Adipose tissue (tissue), 3 donors: ENCODE results near the gene MTMR12. TPM values are rescaled to one million over a fixed set of nuclear protein-coding genes. Genes with fewer than 3 reads are reported as not detected.
"Not testable (repeated sequence)": the region's sequence is repeated elsewhere in the genome, so short reads cannot be mapped to it uniquely, and the experiment has no call there.

Source experiments
- H3K27ac ChIP-seq: one replicate; pipeline ENCODE4 v1.5.1; 2013; ENCODE audit warnings: low read depth, low read length
- WGBS, 3 donors: extraction: QIAGEN DNeasy Blood & Tissue Kit; methylation state at CpG; one replicate each; pipeline ENCODE4 v1.1.7; 2013; 5-methylcytosine and 5-hydroxymethylcytosine counted together
- polyA plus RNA-seq, 3 donors: library from polyadenylated mRNA; stranded (reverse); fragments of 200-250 nt; gene quantifications; one replicate each; pipeline ENCODE4 v1.2.3, GENCODE V29; 2013
- donor health status: healthy with polysubstance abuse.
- donor health status: Bipolar disorder and iron deficiency.
- donor health status: healthy.

Gene MTMR12
- polyA plus RNA-seq, 3 donors = 13.6 to 21.8 (median 14.5) TPM

DNA sequence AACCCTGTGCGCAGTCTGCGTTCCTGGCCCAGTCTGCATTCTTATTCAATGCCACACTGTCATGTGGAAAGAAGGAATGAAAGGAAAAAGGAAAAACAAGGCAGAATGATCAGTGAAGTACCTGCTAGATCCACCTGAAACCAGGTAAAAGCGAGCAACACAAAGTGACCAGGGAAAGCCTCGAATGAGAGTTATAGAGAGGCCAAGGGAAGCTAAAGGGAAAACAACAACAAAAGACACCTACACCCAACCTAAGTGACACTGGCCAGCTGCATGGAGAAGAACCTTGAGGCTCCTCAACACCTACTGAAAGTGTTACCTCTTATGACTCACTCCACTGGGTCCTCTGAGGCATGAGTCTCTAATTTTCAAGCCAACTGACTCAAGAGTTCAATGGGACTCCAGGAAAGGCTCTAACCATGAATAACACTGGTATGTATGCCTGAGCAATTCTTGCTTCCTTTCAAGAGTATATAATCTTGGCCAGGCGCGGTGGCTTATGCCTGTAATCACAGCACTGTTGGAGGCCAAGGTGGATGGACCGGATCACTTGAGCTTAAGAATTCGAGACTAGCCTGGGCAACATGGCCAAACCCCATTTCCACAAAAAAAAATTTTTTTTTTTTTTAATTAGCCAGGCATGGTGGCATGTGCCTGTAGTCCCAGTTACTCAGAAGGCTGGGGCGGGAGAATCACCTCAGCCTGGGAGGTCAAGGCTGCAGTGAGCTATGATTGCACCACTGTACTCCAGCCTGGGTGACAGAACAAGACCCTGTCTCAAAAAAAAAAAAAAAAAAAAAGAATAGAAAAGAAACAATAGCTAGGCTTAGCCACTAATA, 29.0 kb downstream of the MTMR12 start:
- no peak overlapping the region for H3K27ac ChIP-seq
- 89 to 97% (median 95%) methylated on average over 9 of the region's 9 CpGs for WGBS, 3 donors

GRCh38 chr5:32283061-32283460, 29.7 kb downstream of the MTMR12 start:
- 53 to 87% (median 73%) methylated on average over 1 of the region's 1 CpG for whole genome bisulfite sequencing, 3 donors
- no peak overlapping the region for H3K27ac ChIP-seq

GRCh38 chr5:32282633-32283032, 30.1 kb downstream of the MTMR12 start:
- WGBS, 3 donors = 92 to 95% (median 95%) methylated on average over 6 of the region's 6 CpGs
- H3K27ac ChIP-seq = no peak overlapping the region

GRCh38 chr5:32281378-32282133, 31.2 kb downstream of the MTMR12 start:
- not testable (repeated sequence) for H3K27ac ChIP-seq
- WGBS, 3 donors = 94 to 95% (median 94%) methylated on average over 11 of the region's 11 CpGs

- WGBS, 3 donors = 75 to 86% (median 81%) methylated on average over 5 of the region's 5 CpGs
- H3K27ac ChIP-seq = no peak overlapping the region
These were observed 32.1 kb downstream of the MTMR12 start for GRCh38 chr5:32280656-32281081.

DNA sequence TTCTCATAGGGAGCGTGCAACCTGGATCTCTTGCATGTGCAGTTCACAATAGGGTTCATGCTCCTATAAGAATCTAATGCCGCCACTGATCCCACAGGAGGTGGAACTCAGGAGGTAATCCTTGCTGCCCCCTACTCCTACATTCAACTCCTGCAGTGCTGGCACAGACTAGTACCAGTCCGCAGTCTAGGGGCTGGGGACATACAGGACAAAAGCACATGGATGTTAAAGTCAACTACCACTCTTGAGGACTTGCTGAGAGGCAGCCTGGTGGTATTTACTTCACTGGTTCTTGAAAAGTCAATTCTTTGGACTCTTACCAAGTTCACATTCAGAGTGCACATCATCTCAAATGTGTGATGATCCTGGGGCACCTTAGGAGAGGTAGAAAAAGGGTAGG, 33.0 kb downstream of the MTMR12 start:
- 98 to 100% (median 99%) methylated on average over 3 of the region's 3 CpGs for WGBS, 3 donors
- H3K27ac ChIP-seq = no peak overlapping the region

DNA sequence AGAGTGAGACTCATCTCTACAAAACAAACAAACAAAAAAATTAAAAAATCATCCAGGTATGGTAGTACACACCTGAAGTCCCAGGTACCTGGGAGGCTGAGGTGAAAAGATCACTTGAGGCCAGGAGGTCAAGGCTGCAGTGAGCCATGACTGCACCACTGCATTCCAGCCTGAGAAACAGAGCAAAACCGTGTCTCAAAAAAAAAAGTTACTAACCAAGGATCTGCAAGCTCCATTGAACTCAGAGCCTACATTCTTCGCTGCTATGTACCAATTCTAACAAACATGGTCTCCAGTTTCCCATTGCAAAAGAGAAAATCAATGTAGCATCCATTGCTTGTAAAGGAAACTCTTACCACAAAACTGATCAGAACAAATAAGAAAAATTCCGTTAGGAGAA, 33.5 kb downstream of the MTMR12 start:
- 86 to 90% (median 88%) methylated on average over 3 of the region's 3 CpGs for WGBS, 3 donors
- H3K27ac ChIP-seq = no peak overlapping the region

DNA sequence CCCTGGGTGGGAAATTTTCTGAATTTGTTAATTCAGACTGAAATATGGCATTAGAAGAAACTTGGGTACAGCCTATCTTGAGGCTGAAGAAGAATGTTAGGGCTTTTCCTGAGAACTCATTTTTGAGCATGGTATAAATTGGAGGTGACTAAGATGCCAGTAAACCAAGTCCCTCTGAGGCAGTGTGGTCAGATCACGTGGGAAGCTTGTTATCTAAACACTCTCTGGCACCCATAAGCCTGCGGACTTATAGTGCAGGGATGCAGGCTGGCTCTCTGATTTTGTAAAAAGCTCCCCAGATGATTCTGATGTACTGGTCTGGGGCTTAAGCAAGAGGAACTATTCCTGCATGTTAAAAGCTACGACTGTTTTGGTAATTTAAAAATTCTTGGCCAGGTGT, 34.3 kb downstream of the MTMR12 start:
- 62 to 83% (median 77%) methylated on average over 3 of the region's 3 CpGs for WGBS, 3 donors
- no peak overlapping the region for H3K27ac ChIP-seq

DNA sequence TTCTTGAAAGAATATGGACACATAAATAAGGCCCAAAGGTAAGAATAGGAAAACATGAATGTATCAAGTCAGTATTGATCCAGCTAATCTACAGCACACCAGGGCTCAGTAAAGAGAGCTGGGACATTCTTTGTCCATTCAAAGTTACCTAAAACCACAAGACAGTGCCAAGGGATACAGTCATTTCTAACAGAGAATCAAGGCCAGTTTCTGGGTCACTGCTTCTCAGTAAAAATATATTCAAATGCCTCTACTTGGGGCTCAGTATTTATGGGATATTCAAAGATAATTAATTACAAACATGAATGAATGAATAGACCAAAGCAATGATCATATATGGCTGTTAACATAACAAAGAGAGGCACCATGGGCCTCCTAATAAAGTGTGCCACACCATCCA, 34.9 kb downstream of the MTMR12 start:
- H3K27ac ChIP-seq = no peak overlapping the region

DNA sequence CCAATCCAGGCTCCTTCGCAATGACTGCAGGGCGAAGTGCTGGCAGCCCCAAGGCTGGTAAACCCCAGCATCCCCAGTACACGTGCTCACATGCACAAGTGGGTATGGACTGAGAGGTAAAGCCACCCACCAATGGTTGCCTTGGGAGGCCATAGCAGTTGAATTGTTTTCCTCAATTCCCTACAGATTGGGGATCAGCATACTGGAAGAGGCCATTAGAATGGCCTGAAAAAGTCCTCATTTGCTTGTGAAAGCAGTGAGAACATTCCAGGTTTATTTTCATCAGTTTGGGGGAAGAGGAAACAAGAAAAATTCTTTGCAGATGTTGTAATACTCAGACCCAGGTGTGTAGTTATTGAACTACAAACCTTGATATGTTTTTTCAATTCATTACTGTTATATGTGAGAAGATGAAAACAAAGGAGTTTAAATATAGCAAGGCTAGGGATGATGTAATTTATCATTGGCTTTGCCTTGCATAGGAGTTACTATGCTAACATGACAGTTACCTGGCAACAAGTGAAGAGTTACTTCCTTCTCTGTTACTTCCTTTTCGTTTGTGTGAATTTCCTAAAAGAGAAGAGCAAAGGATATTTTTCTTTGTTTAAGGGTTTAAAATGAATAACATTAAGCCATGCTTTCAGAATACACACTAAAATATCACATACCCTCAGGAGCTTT, 36.4 kb downstream of the MTMR12 start:
- no peak overlapping the region for H3K27ac ChIP-seq
- WGBS, 3 donors = 55 to 70% (median 58%) methylated on average over 4 of the region's 4 CpGs

- H3K27ac ChIP-seq = no peak overlapping the region
- WGBS, 3 donors = 70 to 81% (median 81%) methylated on average over 3 of the region's 3 CpGs
These were observed 37.4 kb downstream of the MTMR12 start for GRCh38 chr5:32275396-32275741.

DNA sequence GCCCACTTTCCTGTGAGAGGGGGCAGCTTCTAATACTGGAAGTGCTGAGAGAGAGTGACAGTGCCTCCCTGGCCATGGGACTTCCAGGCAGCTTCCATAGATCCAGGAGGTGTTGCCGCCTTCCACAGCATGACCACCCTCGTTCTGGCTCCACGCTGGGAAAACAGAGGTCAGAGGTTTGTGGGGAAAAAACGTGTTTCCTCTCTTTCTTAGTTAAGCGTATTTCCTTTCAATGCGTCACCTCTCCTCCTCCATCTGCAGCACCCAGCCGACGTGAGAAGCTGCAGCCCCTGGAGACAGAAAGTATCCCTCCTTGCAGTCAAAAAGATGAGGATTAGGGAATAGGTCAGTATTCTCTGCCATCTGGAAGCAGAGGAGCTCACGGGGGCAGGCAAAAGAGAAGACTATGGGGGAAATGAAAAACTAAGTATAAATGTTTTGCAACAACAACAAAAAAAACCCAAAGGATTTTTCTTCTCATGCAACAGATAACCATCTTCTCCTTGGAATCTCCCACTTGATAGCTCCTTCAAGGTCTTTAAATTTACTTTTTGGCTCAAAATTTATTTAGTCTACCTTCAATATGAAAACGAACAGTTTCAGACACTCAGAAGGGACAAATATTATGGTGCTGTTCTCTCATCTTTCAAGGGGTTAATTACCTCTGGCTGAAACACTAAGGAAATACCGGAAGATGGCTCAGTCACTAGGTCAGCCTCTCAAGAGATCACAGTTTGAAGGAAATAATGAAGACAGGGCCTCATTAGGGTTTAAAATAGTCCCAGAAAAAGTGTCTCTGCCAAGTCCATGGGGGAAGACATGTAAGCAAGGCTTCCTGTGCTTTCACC, 38.0 kb downstream of the MTMR12 start:
- H3K27ac ChIP-seq = no peak overlapping the region
- 43 to 74% (median 59%) methylated on average over 11 of the region's 11 CpGs for WGBS, 3 donors

GRCh38 chr5:32273821-32274220, 38.9 kb downstream of the MTMR12 start:
- no peak overlapping the region for H3K27ac ChIP-seq
- WGBS, 3 donors = 88 to 92% (median 89%) methylated on average over 2 of the region's 2 CpGs

GRCh38 chr5:32272746-32273145, 40.0 kb downstream of the MTMR12 start:
- WGBS, 3 donors = 98% methylated on average over 2 of the region's 2 CpGs

GRCh38 chr5:32270946-32271345, 41.8 kb downstream of the MTMR12 start:
- 88 to 95% (median 88%) methylated on average over 1 of the region's 1 CpG for WGBS, 3 donors
- no peak overlapping the region for H3K27ac ChIP-seq

More at GRCh38 chr5:32272746-32273145, 40.0 kb downstream of the MTMR12 start:
- H3K27ac ChIP-seq = no peak overlapping the region

GRCh38 chr5:32270178-32270577, 42.6 kb downstream of the MTMR12 start:
- 89 to 94% (median 93%) methylated on average over 4 of the region's 4 CpGs for WGBS, 3 donors

DNA sequence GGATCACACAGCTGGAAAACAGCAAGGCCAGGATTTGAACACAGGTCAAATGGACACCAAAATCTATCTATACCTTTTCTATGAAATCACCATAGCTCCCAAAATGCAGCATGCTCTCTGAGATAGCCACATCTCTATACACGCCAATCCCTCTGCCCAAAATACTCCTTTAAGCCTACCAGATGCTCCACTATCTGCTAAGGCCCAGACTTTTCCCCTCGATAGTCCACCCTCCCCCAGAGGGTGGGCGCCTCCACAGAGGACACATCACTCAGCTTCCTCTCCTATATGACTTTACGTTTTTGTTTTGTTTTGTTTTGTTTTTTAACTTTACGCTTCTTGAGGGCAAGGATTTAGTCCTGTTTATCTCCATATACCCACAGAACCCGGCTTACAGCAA, 46.8 kb downstream of the MTMR12 start:
- H3K27ac ChIP-seq = no peak overlapping the region

More at GRCh38 chr5:32270178-32270577, 42.6 kb downstream of the MTMR12 start:
- H3K27ac ChIP-seq = no peak overlapping the region

DNA sequence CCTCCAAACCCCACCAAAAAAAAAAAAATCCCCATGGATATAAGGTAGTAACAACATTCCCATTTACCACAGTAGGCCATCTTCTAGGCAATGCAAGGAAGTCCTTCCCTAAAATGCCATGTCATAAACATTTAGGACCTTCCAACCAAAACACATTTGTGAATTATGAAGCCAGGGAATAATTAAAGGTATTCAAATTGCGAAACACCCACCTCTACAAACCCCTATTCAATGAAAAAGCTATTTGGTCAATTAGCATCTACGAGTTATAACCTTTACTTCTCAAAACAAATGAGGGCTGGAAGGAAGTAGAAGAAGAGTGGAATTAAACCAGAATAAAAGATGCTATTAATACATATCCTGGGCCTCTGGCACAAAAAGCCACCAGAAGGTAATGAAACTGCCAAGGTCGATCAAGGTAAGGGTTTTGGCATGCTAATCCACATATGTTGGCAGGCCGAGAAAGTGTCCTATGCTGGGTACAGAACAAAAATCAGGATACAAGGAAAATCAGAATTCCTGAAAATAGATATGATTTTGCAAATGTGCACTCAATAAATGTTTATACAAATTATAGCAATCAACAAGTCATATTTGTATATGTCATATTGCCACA, 47.7 kb downstream of the MTMR12 start:
- no peak overlapping the region for H3K27ac ChIP-seq

More for the DNA sequence above, 46.8 kb downstream of the MTMR12 start:
- WGBS, 3 donors = 83 to 94% (median 91%) methylated on average over 6 of the region's 6 CpGs

More for the DNA sequence above, 47.7 kb downstream of the MTMR12 start:
- 58 to 87% (median 86%) methylated on average over 4 of the region's 4 CpGs for WGBS, 3 donors
